Caco-2 (cell line): ENCODE data around the gene C2orf76. TPM values are rescaled to one million over a fixed set of nuclear protein-coding genes. Genes with fewer than 3 reads are reported as not detected.

Experiments used
- BruUV-seq: library from RNA; stranded (reverse); fragments of 400-500 nt; replicated peaks from 2 replicates; lab custom pipeline; 2021; lab: Mats Ljungman, UMichigan
- CTCF ChIA-PET: fragments of 300-600 bp; sonication (Branson Sonifier 250); formaldehyde crosslinking; loops from one replicate; lab custom pipeline; 2022; ENCODE audit warnings: antibody characterized with exemption; lab: Charles Lee
- POLR2A ChIA-PET: fragments of 300-600 bp; sonication (Branson Sonifier 250); formaldehyde crosslinking; loops from one replicate; lab custom pipeline; 2022; ENCODE audit warnings: antibody characterized with exemption; lab: Charles Lee
- DNase-seq, 2 experiments: peaks; one replicate each; pipeline versions ENCODE4 v3.0.0 to v3.0.0-alpha.2; 2020 to 2022
- H3K27me3 ChIP-seq: replicated peaks from 2 replicates; pipeline ENCODE4 v1.6.0; 2011; ENCODE audit warnings: low read length; ENCODE audit not compliant: control insufficient read depth, insufficient read depth
- H3K36me3 ChIP-seq: 2 replicates; pipeline ENCODE4 v1.5.1; 2011; ENCODE audit warnings: low read length; ENCODE audit not compliant: control insufficient read depth, insufficient read depth
- H3K4me1 ChIP-seq: fragments of 250-450 bp; sonication (Bioruptor Pico); 2 replicates; pipeline ENCODE4 v1.5.1; 2020; ENCODE audit warnings: mild to moderate bottlenecking
- H3K4me3 ChIP-seq: 2 replicates; pipeline ENCODE4 v1.5.1; 2011; ENCODE audit warnings: low read depth, mild to moderate bottlenecking, control low read depth, low read length
- H3K9me3 ChIP-seq: fragments of 250-450 bp; sonication (Bioruptor Pico); 2 replicates; pipeline ENCODE4 v1.5.1; 2020; ENCODE audit warnings: mild to moderate bottlenecking, moderate library complexity
- H3K27ac Mint-ChIP-seq: one replicate; pipeline ENCODE4 v1.8.0; 2022; ENCODE audit warnings: mixed read lengths; ENCODE audit not compliant: unreplicated experiment
- H3K27me3 Mint-ChIP-seq: one replicate; pipeline ENCODE4 v1.8.0; 2022; ENCODE audit warnings: mixed read lengths; ENCODE audit not compliant: insufficient read depth, unreplicated experiment
- H3K36me3 Mint-ChIP-seq: one replicate; pipeline ENCODE4 v1.8.0; 2022; ENCODE audit warnings: mild to moderate bottlenecking, mixed read lengths; ENCODE audit not compliant: insufficient read depth, unreplicated experiment
- H3K4me1 Mint-ChIP-seq: one replicate; pipeline ENCODE4 v1.8.0; 2022; ENCODE audit warnings: low read depth, mixed read lengths; ENCODE audit not compliant: unreplicated experiment
- H3K4me3 Mint-ChIP-seq: one replicate; pipeline ENCODE4 v1.8.0; 2022; ENCODE audit warnings: mild to moderate bottlenecking, moderate library complexity, mixed read lengths; ENCODE audit not compliant: unreplicated experiment
- H3K9me3 Mint-ChIP-seq: one replicate; pipeline ENCODE4 v1.8.0; 2022; ENCODE audit warnings: mixed read lengths; ENCODE audit not compliant: unreplicated experiment
- CTCF ChIP-seq, 2 experiments: fragments of 200-600 bp in 1 of 2; IDR thresholded peaks; 1 replicate in 1 of 2; 2 replicates in 1 of 2; pipeline versions ENCODE4 v1.5.1 to v1.8.0; 2011 to 2022; ENCODE audit warnings: antibody characterized with exemption in 1 of 2, control low read depth in 1 of 2, inconsistent platforms in 1 of 2, low read depth in 1 of 2, low read length in 1 of 2, mild to moderate bottlenecking in 1 of 2, moderate library complexity in 1 of 2; ENCODE audit not compliant: insufficient read depth in 1 of 2, severe bottlenecking in 1 of 2, unreplicated experiment in 1 of 2
- intact Hi-C: fragments of 100-400 bp; cut with micrococcal nuclease; formaldehyde crosslinking; loops from one replicate; pipeline ENCODE4 v1.10.0; 2022; ENCODE audit not compliant: unreplicated experiment
- total RNA-seq: library from RNA; stranded (reverse); gene quantifications from 2 replicates; pipeline ENCODE4 v1.2.3, GENCODE V29; 2022

C2orf76 gene
- total RNA-seq, 1 experiment from 2014 or later: 6.5 TPM

- Mint-ChIP-seq H3K9me3 (no peaks in the 10 kb centered on the region), H3K4me3 (no peak overlapping the region), H3K27me3 (no peaks in the 10 kb centered on the region), H3K4me1 (no peaks in the 10 kb centered on the region), H3K27ac (no peak overlapping the region), H3K36me3 (no peaks in the 10 kb centered on the region)
- H3K4me1 ChIP-seq: no peaks in the 10 kb centered on the region
- ChIA-PET POLR2A (no interaction called here), CTCF (no interaction called here)
- H3K9me3 ChIP-seq: no peaks in the 10 kb centered on the region
- no peak for TF ChIP-seq CTCF (IDR thresholded peaks at IDR 0.05; ENCODE audit: insufficient read depth in 1 of 2, low read depth in 1 of 2, low read length in 1 of 2, severe bottlenecking in 1 of 2, unreplicated experiment in 1 of 2)
- no TSS peak for BruUV-seq
- H3K36me3 ChIP-seq: no peaks in the 10 kb centered on the region
- intact Hi-C loops: no loop called here
- no peaks in the 10 kb centered on the region for H3K27me3 ChIP-seq
- no peak for DNase-seq
- H3K4me3 ChIP-seq: no peak overlapping the region
Observed at GRCh38 chr2:119339562-119339923, 27.1 kb downstream of the C2orf76 start.

GRCh38 chr2:119338826-119339561, 27.6 kb downstream of the C2orf76 start:
- no peak for DNase-seq

GRCh38 chr2:119338272-119338671, 28.4 kb downstream of the C2orf76 start:
- no peak for TF ChIP-seq CTCF (IDR thresholded peaks at IDR 0.05; ENCODE audit: insufficient read depth in 1 of 2, low read depth in 1 of 2, low read length in 1 of 2, severe bottlenecking in 1 of 2, unreplicated experiment in 1 of 2)
- Histone ChIP-seq H3K4me3 (no peak overlapping the region), H3K9me3 (no peaks in the 10 kb centered on the region), H3K36me3 (no peaks in the 10 kb centered on the region), H3K27me3 (no peaks in the 10 kb centered on the region; the same call in 1 of the 2 replicates), H3K4me1 (no peaks in the 10 kb centered on the region)
- ChIA-PET CTCF (no interaction called here), POLR2A (no interaction called here)
- no peaks in the 10 kb centered on the region for H3K4me1 Mint-ChIP-seq
- no peak overlapping the region for H3K27ac Mint-ChIP-seq
- H3K4me3 Mint-ChIP-seq: no peak overlapping the region
- H3K36me3 Mint-ChIP-seq: no peaks in the 10 kb centered on the region
- H3K9me3 Mint-ChIP-seq: no peaks in the 10 kb centered on the region
- intact Hi-C loops: no loop called here
- DNase-seq: no peak
- BruUV-seq: no TSS peak
- H3K27me3 Mint-ChIP-seq: no peaks in the 10 kb centered on the region

More at GRCh38 chr2:119338826-119339561, 27.6 kb downstream of the C2orf76 start:
- Histone ChIP-seq H3K4me1 (no peaks in the 10 kb centered on the region), H3K4me3 (no peak overlapping the region), H3K36me3 (no peaks in the 10 kb centered on the region), H3K9me3 (no peaks in the 10 kb centered on the region), H3K27me3 (no peaks in the 10 kb centered on the region)
- ChIA-PET POLR2A (no interaction called here), CTCF (no interaction called here)
- no peaks in the 10 kb centered on the region for H3K9me3 Mint-ChIP-seq
- H3K4me3 Mint-ChIP-seq: no peak overlapping the region
- H3K27ac Mint-ChIP-seq: no peak overlapping the region
- BruUV-seq: no TSS peak
- no peaks in the 10 kb centered on the region for H3K36me3 Mint-ChIP-seq
- intact Hi-C loops: no loop called here
- H3K27me3 Mint-ChIP-seq: no peaks in the 10 kb centered on the region
- H3K4me1 Mint-ChIP-seq: no peaks in the 10 kb centered on the region
- no peak for TF ChIP-seq CTCF (IDR thresholded peaks at IDR 0.05; ENCODE audit: insufficient read depth in 1 of 2, low read depth in 1 of 2, low read length in 1 of 2, severe bottlenecking in 1 of 2, unreplicated experiment in 1 of 2)
